Gastroesophageal sphincter (tissue), 3 donors: ENCODE data around the gene RPS4Y1.

Experiments
- CTCF ChIP-seq, 4 experiments: fragments of 200-600 bp in 2 of 4; fragments of 450-650 bp in 2 of 4; sonication (generic) in 1 of 4; IDR thresholded peaks; one replicate each; pipeline ENCODE4 v1.5.1; 2017 to 2019; ENCODE audit warnings: antibody characterized with exemption in 4 of 4, mild to moderate bottlenecking in 2 of 4, moderate library complexity in 2 of 4
- EP300 ChIP-seq: sonication (generic); formaldehyde crosslinking; IDR thresholded peaks from one replicate; pipeline ENCODE4 v1.6.1; 2017; ENCODE audit warnings: antibody characterized with exemption, mild to moderate bottlenecking
- POLR2A ChIP-seq, 2 donors: fragments of 450-650 bp; IDR thresholded peaks; one replicate each; pipeline ENCODE4 v1.6.1; 2017; ENCODE audit warnings: antibody characterized with exemption in 2 of 2, mild to moderate bottlenecking in 2 of 2, moderate library complexity in 1 of 2
- POLR2AphosphoS5 ChIP-seq: sonication (generic); formaldehyde crosslinking; IDR thresholded peaks from one replicate; pipeline ENCODE4 v1.6.1; 2017; ENCODE audit warnings: antibody characterized with exemption

DNA sequence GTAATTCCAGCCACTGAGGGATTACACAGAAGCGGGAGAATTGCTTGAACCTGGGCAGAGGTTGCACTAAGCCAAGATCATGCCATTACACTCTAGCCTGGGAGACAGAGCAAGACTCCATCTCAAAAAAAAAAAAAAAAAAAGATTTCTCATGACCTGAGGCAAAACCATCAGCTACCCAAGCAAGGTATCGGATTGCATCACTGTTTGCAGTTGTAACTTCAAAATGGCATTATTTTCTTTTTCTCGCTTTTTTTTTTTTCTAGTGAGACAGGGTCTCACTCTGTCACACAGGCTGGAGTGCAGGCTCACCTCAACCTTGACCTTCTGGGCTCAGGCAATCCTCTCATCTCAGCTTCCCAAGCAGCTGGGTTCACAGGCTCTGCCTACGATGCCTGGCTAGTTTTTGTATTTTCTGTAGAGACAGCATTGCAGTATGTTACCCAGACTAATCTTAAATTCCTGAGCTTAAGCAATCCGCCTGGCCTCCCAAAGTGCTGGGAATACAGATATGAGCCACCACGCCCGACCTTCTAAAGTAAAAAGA is 44.4 kb upstream of the RPS4Y1 start:
- TF ChIP-seq CTCF (IDR thresholded peaks at IDR 0.05) (no peak), POLR2A (IDR thresholded peaks at IDR 0.05) (no peak), POLR2AphosphoS5 (no peak), EP300 (no peak)
